GM12878 (cell line): ENCODE data around the gene ANKRD33.

Experiments
- EP300 ChIP-seq, 2 experiments: fragments of 150-350 bp in 1 of 2; IDR thresholded peaks; 2 replicates each; pipeline ENCODE4 v1.6.1; 2011 to 2012; ENCODE audit warnings: low read depth in 2 of 2, low read length in 2 of 2, borderline replicate concordance in 1 of 2, improper control_type of control experiment in 1 of 2, inconsistent platforms in 1 of 2; ENCODE audit not compliant: control insufficient read depth in 1 of 2
- HCFC1 ChIP-seq: fragments of 150-350 bp; IDR thresholded peaks from 2 replicates; pipeline ENCODE4 v1.6.1; 2014; ENCODE audit warnings: low read length
- NBN ChIP-seq: fragments of 450-650 bp; IDR thresholded peaks from 2 replicates; pipeline ENCODE4 v1.6.1; 2016
- POLR2A ChIP-seq: IDR thresholded peaks from 2 replicates; pipeline ENCODE4 v1.6.1; 2011; ENCODE audit warnings: low read depth, mild to moderate bottlenecking, low read length
- POLR2AphosphoS2 ChIP-seq: IDR thresholded peaks from 2 replicates; pipeline ENCODE4 v1.6.1; 2011; ENCODE audit warnings: low read depth, mild to moderate bottlenecking, low read length, improper control_type of control experiment, moderate library complexity
- RFX5 ChIP-seq: IDR thresholded peaks from 2 replicates; pipeline ENCODE4 v1.6.1; 2011; ENCODE audit warnings: low read depth, low read length, improper control_type of control experiment
- SIN3A ChIP-seq: IDR thresholded peaks from 2 replicates; pipeline ENCODE4 v1.6.1; 2012; ENCODE audit warnings: low read depth, low read length, improper control_type of control experiment
- SP1 ChIP-seq: IDR thresholded peaks from one replicate; pipeline ENCODE4 v1.6.1; 2011; ENCODE audit warnings: low read depth, low read length
- SREBF1 ChIP-seq: IDR thresholded peaks from 2 replicates; pipeline ENCODE4 v1.6.1; 2012; ENCODE audit warnings: mild to moderate bottlenecking, low read length
- TCF3 ChIP-seq: IDR thresholded peaks from 2 replicates; pipeline ENCODE4 v1.6.1; 2012; ENCODE audit warnings: low read depth, mild to moderate bottlenecking, low read length, borderline replicate concordance; ENCODE audit not compliant: insufficient read depth
- TF ChIP-seq, protein P1 (sequence below), 3 experiments: IDR thresholded peaks in 2 of 3; conservative IDR thresholded peaks in 1 of 3; 2 replicates each; pipeline ENCODE4 v1.5.1; 2011; ENCODE audit warnings: low read depth in 3 of 3, low read length in 3 of 3, mild to moderate bottlenecking in 3 of 3, control low read depth in 2 of 3, moderate library complexity in 2 of 3, inconsistent platforms in 1 of 3, mixed read lengths in 1 of 3; ENCODE audit not compliant: control insufficient read depth in 2 of 3, insufficient read depth in 1 of 3; ENCODE audit errors: extremely low read depth in 1 of 3
- TF ChIP-seq, protein P2 (sequence below): IDR thresholded peaks from 2 replicates; pipeline ENCODE4 v1.6.1; 2012; ENCODE audit warnings: low read depth, low read length, improper control_type of control experiment

DNA sequence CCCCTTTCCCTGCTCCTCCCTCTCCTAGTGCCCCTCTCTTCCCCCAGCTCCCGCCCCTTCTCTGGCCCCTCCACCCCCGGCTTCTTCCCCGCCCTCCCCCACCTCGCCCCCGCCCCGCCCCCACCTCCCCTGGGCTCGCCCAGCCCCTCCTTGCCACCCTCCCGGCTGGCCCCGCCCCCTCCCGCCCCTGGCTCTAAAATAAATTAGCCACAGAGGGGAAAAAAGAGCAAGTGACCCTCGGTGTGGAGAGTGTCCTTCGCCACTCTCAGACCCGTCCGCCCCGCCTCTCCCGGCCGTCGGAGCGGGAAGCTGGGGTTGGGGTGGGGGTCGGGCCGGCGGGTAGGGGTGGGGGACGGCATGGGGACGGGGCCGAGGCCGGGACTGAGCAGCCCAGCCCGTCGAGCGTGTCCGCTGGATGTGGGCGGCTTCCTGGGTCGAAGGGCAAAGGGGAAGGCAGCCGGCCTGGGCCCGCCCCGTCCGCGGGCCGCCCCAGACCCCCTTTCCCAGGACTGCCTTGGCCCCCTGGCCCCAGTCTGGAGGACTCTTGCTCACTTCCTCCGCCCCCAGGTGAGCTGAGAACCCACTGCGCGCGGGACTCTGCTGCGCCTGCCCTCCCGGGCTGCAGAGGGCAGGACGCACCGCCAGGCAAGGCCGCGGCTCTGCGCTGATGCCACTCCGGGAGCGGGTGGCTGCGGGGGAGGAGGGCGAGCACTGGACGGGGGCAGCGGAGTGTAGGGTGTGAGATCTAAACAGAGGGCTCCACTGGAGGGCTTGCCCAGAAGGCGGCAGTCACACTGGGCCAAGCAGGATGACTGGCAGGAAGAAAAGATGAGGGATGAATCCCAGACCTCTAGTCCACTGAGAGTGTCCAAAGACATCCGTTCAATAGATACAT is 38.8 kb upstream of the ANKRD33 start:
- TF ChIP-seq, protein P1, sequence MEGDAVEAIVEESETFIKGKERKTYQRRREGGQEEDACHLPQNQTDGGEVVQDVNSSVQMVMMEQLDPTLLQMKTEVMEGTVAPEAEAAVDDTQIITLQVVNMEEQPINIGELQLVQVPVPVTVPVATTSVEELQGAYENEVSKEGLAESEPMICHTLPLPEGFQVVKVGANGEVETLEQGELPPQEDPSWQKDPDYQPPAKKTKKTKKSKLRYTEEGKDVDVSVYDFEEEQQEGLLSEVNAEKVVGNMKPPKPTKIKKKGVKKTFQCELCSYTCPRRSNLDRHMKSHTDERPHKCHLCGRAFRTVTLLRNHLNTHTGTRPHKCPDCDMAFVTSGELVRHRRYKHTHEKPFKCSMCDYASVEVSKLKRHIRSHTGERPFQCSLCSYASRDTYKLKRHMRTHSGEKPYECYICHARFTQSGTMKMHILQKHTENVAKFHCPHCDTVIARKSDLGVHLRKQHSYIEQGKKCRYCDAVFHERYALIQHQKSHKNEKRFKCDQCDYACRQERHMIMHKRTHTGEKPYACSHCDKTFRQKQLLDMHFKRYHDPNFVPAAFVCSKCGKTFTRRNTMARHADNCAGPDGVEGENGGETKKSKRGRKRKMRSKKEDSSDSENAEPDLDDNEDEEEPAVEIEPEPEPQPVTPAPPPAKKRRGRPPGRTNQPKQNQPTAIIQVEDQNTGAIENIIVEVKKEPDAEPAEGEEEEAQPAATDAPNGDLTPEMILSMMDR (IDR thresholded peaks at IDR 0.05 in 2 of 3, conservative IDR thresholded peaks at IDR 0.05 in 1 of 3; ENCODE audit: control insufficient read depth in 2 of 3, extremely low read depth in 1 of 3, insufficient read depth in 1 of 3, low read depth in 3 of 3, low read length in 3 of 3) = no peak
- TF ChIP-seq, protein P2, sequence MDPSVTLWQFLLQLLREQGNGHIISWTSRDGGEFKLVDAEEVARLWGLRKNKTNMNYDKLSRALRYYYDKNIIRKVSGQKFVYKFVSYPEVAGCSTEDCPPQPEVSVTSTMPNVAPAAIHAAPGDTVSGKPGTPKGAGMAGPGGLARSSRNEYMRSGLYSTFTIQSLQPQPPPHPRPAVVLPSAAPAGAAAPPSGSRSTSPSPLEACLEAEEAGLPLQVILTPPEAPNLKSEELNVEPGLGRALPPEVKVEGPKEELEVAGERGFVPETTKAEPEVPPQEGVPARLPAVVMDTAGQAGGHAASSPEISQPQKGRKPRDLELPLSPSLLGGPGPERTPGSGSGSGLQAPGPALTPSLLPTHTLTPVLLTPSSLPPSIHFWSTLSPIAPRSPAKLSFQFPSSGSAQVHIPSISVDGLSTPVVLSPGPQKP = no peak
- no peak for TF ChIP-seq TCF3
- no peak for TF ChIP-seq POLR2A
- TF ChIP-seq SP1 = no peak
- no peak for TF ChIP-seq EP300 (IDR thresholded peaks at IDR 0.05; ENCODE audit: borderline replicate concordance in 1 of 2, control insufficient read depth in 1 of 2, low read depth in 2 of 2, low read length in 2 of 2)
- no peak for TF ChIP-seq SIN3A
- no peak for TF ChIP-seq POLR2AphosphoS2
- no peak for TF ChIP-seq SREBF1
- no peak for TF ChIP-seq NBN
- TF ChIP-seq RFX5 = no peak
- TF ChIP-seq HCFC1 = no peak
